HG02973 (cell line): Measurements from ENCODE around the gene RUSF1.
"Not testable (repeated sequence)": the region's sequence is repeated elsewhere in the genome, so short reads cannot be mapped to it uniquely, and the experiment has no call there.

ENCODE experiments used
- ATAC-seq: cut with Tn5 transposase; IDR thresholded peaks from one replicate; pipeline ENCODE4 v1.9.1; 2021; ENCODE audit warnings: moderate library complexity; ENCODE audit not compliant: unreplicated experiment

Gene RUSF1

GRCh38 chr16:31517800-31518402 is 9.7 kb upstream of the RUSF1 start:
- ATAC-seq: no peak

GRCh38 chr16:31513884-31514283 is 5.7 kb upstream of the RUSF1 start:
- no peak for ATAC-seq

- ATAC-seq: no peak
Measured at GRCh38 chr16:31513126-31513525, 4.9 kb upstream of the RUSF1 start.

GRCh38 chr16:31508706-31509195 is 560 bp upstream of the RUSF1 start:
- no peak for ATAC-seq

GRCh38 chr16:31507617-31507928 is 618 bp downstream of the RUSF1 start:
- ATAC-seq: peak; percentile 5

GRCh38 chr16:31505483-31505882 is 2.7 kb downstream of the RUSF1 start:
- peak; percentile 59 for ATAC-seq

- ATAC-seq: no peak
Measured at GRCh38 chr16:31504159-31504558, 4.0 kb downstream of the RUSF1 start.

GRCh38 chr16:31503555-31503954 is 4.6 kb downstream of the RUSF1 start:
- not testable (repeated sequence) for ATAC-seq

GRCh38 chr16:31502981-31503380 is 5.2 kb downstream of the RUSF1 start:
- ATAC-seq: no peak

- no peak for ATAC-seq
Measured at GRCh38 chr16:31501966-31502348, 6.2 kb downstream of the RUSF1 start.

- ATAC-seq: no peak
Measured at GRCh38 chr16:31501226-31501965, 6.8 kb downstream of the RUSF1 start.

GRCh38 chr16:31499928-31500327 is 8.3 kb downstream of the RUSF1 start:
- ATAC-seq: no peak

- ATAC-seq: no peak
Measured at GRCh38 chr16:31498493-31498892, 9.7 kb downstream of the RUSF1 start.

- no peak for ATAC-seq
Measured at GRCh38 chr16:31496670-31497069, 11.5 kb downstream of the RUSF1 start.

GRCh38 chr16:31493506-31494125 is 14.6 kb downstream of the RUSF1 start:
- ATAC-seq: no peak

- no peak for ATAC-seq
Measured at GRCh38 chr16:31491778-31492418, 16.3 kb downstream of the RUSF1 start.

- no peak for ATAC-seq
Measured at GRCh38 chr16:31489616-31490584, 18.3 kb downstream of the RUSF1 start.

- ATAC-seq: no peak
Measured at GRCh38 chr16:31489298-31489564, 19.0 kb downstream of the RUSF1 start.

- ATAC-seq: no peak
Measured at GRCh38 chr16:31488468-31489297, 19.5 kb downstream of the RUSF1 start.
